ENCODE measurements around the gene SCCPDH. TPM values are rescaled to one million over a fixed set of nuclear protein-coding genes. Genes with fewer than 3 reads are reported as not detected.

SCCPDH gene
- total RNA-seq, 1 experiment from 2014 or later, result 26.1 TPM

DNA sequence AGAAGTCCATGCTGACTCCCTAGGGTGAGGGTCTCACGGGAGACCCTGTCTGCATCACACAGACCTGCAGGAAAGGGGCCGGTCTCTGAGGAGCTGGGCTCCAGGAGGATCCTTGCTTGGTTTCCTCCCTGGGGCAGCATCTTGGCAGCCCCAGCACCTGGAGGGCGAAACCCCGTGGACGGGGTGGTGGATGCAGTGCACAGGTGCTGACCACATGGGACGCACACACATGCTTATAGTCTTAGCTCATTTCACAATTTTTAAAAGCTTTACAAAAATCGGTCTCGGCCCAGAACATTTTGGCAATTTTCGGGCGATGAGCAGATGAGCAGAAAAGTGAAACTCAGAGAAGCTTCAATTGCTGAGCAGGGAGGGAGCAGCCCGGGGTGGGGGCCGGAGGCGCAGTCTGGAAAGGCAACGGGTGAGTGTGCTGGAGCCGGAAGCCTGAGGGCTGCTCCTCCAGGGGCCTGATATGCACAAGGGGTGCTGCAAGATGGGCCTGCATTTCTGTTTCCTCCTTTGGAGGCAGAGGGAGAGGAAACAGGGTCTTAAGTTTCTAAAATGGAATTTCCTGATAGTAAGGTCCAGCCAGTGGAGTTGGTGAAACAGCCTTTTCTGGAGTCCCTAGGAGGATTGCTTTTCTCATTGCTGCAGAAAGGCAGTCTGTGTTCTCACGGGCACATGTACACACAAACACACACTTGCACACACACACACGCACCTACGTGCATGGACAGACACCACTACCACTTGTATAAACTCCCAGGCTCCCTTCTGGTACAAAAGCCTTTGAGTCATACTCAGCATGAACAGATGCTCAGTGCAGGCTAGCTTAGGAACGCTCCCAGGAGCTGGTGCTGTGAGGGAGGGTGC, 60.6 kb downstream of the SCCPDH start:
- ChIA-PET POLR2A (no interaction called here), CTCF (no interaction called here)
- Mint-ChIP-seq H3K27me3 (ENCODE audit: insufficient read depth, unreplicated experiment) (no peaks in the 10 kb centered on the region), H3K4me3 (ENCODE audit: unreplicated experiment) (no peak overlapping the region), H3K36me3 (ENCODE audit: insufficient read depth, unreplicated experiment) (peaks cover 12% of the 10 kb centered on the region), H3K9me3 (ENCODE audit: unreplicated experiment) (no peaks in the 10 kb centered on the region), H3K27ac (ENCODE audit: unreplicated experiment) (no peak overlapping the region), H3K4me1 (ENCODE audit: low read depth, unreplicated experiment) (no peaks in the 10 kb centered on the region)
- DNase-seq, result no peak
- Histone ChIP-seq H3K36me3 (ENCODE audit: control insufficient read depth, insufficient read depth, low read length) (peaks cover under 1% of the 10 kb centered on the region; the same call in 1 of the 2 replicates), H3K4me1 (no peaks in the 10 kb centered on the region), H3K4me3 (ENCODE audit: low read depth, low read length) (no peak overlapping the region), H3K27me3 (replicated peaks; ENCODE audit: control insufficient read depth, insufficient read depth, low read length) (no peaks in the 10 kb centered on the region), H3K9me3 (no peaks in the 10 kb centered on the region)
- TF ChIP-seq, protein P1, sequence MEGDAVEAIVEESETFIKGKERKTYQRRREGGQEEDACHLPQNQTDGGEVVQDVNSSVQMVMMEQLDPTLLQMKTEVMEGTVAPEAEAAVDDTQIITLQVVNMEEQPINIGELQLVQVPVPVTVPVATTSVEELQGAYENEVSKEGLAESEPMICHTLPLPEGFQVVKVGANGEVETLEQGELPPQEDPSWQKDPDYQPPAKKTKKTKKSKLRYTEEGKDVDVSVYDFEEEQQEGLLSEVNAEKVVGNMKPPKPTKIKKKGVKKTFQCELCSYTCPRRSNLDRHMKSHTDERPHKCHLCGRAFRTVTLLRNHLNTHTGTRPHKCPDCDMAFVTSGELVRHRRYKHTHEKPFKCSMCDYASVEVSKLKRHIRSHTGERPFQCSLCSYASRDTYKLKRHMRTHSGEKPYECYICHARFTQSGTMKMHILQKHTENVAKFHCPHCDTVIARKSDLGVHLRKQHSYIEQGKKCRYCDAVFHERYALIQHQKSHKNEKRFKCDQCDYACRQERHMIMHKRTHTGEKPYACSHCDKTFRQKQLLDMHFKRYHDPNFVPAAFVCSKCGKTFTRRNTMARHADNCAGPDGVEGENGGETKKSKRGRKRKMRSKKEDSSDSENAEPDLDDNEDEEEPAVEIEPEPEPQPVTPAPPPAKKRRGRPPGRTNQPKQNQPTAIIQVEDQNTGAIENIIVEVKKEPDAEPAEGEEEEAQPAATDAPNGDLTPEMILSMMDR (IDR thresholded peaks at IDR 0.05; ENCODE audit: insufficient read depth in 1 of 2, low read depth in 1 of 2, low read length in 1 of 2, severe bottlenecking in 1 of 2, unreplicated experiment in 1 of 2), result no peak
- BruUV-seq (replicated peaks), result no TSS peak
- intact Hi-C loops (cut with micrococcal nuclease; ENCODE audit: unreplicated experiment), result no loop called here

DNA sequence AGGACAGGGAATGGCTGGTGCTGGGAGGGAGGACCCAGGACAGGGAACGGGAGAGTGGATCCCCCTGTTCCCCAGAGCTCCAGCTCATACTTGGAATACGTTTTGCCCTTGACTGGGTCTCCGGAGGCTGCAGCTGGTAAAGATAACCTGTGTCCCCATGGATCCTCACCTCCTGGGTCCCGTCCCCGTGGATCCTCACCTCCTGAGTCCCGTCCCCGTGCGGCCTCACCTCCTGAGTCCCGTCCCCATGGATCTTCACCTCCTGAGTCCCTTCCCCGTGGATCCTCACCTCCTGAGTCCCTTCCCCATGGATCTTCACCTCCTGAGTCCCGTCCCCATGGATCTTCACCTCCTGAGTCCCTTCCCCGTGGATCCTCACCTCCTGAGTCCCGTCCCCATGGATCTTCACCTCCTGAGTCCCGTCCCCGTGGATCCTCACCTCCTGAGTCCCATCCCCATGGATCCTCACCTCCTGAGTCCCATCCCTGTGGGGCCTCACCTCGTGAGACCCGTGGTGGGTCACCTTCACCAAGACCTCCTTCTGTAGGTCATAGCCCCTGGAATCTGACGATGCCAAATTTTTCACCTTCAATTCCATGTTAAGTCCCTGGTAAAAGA, 61.4 kb downstream of the SCCPDH start:
- no peaks in the 10 kb centered on the region for H3K4me1 Mint-ChIP-seq (ENCODE audit: low read depth, unreplicated experiment)

DNA sequence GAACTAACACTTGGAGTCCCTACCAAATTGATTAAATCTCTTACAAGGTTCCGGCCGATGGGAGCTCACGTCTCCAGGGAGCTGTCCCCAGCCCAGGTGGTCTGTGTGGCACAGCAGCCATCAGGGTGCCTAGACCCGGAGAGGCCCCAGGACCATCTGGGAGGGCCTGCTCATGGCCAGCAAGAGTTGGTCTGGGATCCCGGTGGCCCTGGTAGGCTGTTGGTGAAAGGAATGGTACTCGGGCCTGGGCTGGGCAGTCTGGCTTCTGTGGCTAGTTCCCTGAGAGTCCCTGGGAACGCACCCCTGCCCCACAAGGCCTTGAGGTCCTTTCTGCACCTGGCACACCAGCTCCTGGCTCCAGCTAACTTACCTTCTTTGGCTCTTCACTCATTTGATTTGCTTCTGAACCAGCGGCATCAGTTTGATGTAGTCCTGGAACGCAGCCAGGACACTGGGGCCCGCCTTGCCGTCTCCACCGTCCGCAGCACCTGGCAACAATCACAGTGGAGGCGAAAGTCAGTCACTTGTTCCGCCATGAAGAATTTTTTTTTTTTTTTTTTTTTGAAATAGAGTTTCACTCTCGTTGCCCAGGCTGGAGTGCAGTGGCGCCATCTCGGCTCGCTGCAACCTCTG, 62.5 kb downstream of the SCCPDH start:
- DNase-seq, result no peak
- POLR2A ChIA-PET, result no interaction called here
- CTCF ChIA-PET, result no interaction called here

More for the DNA sequence above, 61.4 kb downstream of the SCCPDH start:
- no peaks in the 10 kb centered on the region for H3K4me1 ChIP-seq
- ChIA-PET POLR2A (no interaction called here), CTCF (no interaction called here)
- no peaks in the 10 kb centered on the region for H3K27me3 ChIP-seq (replicated peaks; ENCODE audit: control insufficient read depth, insufficient read depth, low read length)
- no peaks in the 10 kb centered on the region for H3K36me3 ChIP-seq (ENCODE audit: control insufficient read depth, insufficient read depth, low read length)
- H3K36me3 Mint-ChIP-seq (ENCODE audit: insufficient read depth, unreplicated experiment), result peaks cover 5% of the 10 kb centered on the region
- no TSS peak for BruUV-seq (replicated peaks)
- no peak overlapping the region for H3K27ac Mint-ChIP-seq (ENCODE audit: unreplicated experiment)
- no peak overlapping the region for H3K4me3 ChIP-seq (ENCODE audit: low read depth, low read length)
- TF ChIP-seq, protein P1 (IDR thresholded peaks at IDR 0.05; ENCODE audit: insufficient read depth in 1 of 2, low read depth in 1 of 2, low read length in 1 of 2, severe bottlenecking in 1 of 2, unreplicated experiment in 1 of 2), result no peak
- no peak overlapping the region for H3K4me3 Mint-ChIP-seq (ENCODE audit: unreplicated experiment)
- no peaks in the 10 kb centered on the region for H3K27me3 Mint-ChIP-seq (ENCODE audit: insufficient read depth, unreplicated experiment)
- H3K9me3 Mint-ChIP-seq (ENCODE audit: unreplicated experiment), result no peaks in the 10 kb centered on the region
- intact Hi-C loops (cut with micrococcal nuclease; ENCODE audit: unreplicated experiment), result no loop called here
- no peaks in the 10 kb centered on the region for H3K9me3 ChIP-seq
- DNase-seq, result no peak

More for the DNA sequence above, 62.5 kb downstream of the SCCPDH start:
- Mint-ChIP-seq H3K4me1 (ENCODE audit: low read depth, unreplicated experiment) (no peaks in the 10 kb centered on the region), H3K27ac (ENCODE audit: unreplicated experiment) (no peak overlapping the region), H3K27me3 (ENCODE audit: insufficient read depth, unreplicated experiment) (no peaks in the 10 kb centered on the region), H3K9me3 (ENCODE audit: unreplicated experiment) (no peaks in the 10 kb centered on the region), H3K4me3 (ENCODE audit: unreplicated experiment) (no peak overlapping the region), H3K36me3 (ENCODE audit: insufficient read depth, unreplicated experiment) (no peaks in the 10 kb centered on the region)
- Histone ChIP-seq H3K36me3 (ENCODE audit: control insufficient read depth, insufficient read depth, low read length) (no peaks in the 10 kb centered on the region), H3K9me3 (no peaks in the 10 kb centered on the region), H3K27me3 (replicated peaks; ENCODE audit: control insufficient read depth, insufficient read depth, low read length) (no peaks in the 10 kb centered on the region), H3K4me1 (no peaks in the 10 kb centered on the region), H3K4me3 (ENCODE audit: low read depth, low read length) (no peak overlapping the region)
- intact Hi-C loops (cut with micrococcal nuclease; ENCODE audit: unreplicated experiment), result no loop called here
- no TSS peak for BruUV-seq (replicated peaks)
- TF ChIP-seq, protein P1 (IDR thresholded peaks at IDR 0.05; ENCODE audit: insufficient read depth in 1 of 2, low read depth in 1 of 2, low read length in 1 of 2, severe bottlenecking in 1 of 2, unreplicated experiment in 1 of 2), result no peak
